ENCODE results near the gene EPM2AIP1.

DNA sequence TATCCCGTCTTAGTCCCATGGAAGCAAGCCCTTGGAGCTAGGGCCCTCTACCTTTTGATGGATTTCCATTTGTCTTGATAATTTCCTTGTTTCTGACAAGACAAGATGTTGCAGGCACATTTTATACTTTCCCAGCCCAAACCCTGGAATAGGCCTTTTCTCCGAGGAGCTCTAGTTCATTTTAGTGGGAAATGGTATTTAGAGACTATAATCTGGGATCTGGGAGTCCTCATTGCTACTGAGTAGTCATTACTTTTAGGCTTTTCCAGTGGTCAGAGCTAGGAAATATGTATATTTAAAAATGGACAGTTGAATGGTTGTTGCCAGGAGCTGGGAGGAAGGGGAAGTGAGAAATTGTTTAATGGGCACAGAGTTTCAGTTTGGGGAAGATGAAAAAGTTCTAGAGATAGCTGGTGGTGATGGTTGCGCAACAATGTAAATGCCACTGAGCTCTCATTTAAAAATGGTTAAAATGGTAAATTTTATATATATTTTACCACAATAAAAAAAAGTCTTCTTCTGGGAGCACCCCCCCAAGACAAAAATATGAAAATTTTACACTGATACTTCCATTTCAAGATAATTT is 32.0 kb upstream of the EPM2AIP1 start:
- TF ChIP-seq POLR2A (IDR thresholded peaks at IDR 0.05) (no peak), POLR2AphosphoS5 (IDR thresholded peaks at IDR 0.05) (no peak)
- TF ChIP-seq, protein P1, sequence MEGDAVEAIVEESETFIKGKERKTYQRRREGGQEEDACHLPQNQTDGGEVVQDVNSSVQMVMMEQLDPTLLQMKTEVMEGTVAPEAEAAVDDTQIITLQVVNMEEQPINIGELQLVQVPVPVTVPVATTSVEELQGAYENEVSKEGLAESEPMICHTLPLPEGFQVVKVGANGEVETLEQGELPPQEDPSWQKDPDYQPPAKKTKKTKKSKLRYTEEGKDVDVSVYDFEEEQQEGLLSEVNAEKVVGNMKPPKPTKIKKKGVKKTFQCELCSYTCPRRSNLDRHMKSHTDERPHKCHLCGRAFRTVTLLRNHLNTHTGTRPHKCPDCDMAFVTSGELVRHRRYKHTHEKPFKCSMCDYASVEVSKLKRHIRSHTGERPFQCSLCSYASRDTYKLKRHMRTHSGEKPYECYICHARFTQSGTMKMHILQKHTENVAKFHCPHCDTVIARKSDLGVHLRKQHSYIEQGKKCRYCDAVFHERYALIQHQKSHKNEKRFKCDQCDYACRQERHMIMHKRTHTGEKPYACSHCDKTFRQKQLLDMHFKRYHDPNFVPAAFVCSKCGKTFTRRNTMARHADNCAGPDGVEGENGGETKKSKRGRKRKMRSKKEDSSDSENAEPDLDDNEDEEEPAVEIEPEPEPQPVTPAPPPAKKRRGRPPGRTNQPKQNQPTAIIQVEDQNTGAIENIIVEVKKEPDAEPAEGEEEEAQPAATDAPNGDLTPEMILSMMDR (IDR thresholded peaks at IDR 0.05), result no peak
